ENCODE data around the gene FBXO47. TPM values are rescaled to one million over a fixed set of nuclear protein-coding genes. Genes with fewer than 3 reads are reported as not detected.

Gene FBXO47
- total RNA-seq, 2 donors from 2014 or later: not detected

GRCh38 chr17:38922538-38923297, 44.5 kb downstream of the FBXO47 start:
- Histone ChIP-seq H3K4me3 (no peak overlapping the region), H3K27me3 (no peaks in the 10 kb centered on the region), H3K4me1 (peaks cover 0 to 59% of the 10 kb centered on the region in 2 donors), H3K27ac (peak overlapping the region; percentile 39 to 63), H3K36me3 (peaks cover 20% of the 10 kb centered on the region), H3K9me3 (no peaks in the 10 kb centered on the region)
- DNase-seq (ENCODE audit: low spot score): peak; percentile 86
- TF ChIP-seq CTCF (IDR thresholded peaks at IDR 0.05): no peak

- peaks cover 0 to 59% of the 10 kb centered on the region in 2 donors for H3K4me1 ChIP-seq
Observed at GRCh38 chr17:38921756-38922411, 45.3 kb downstream of the FBXO47 start.

DNA sequence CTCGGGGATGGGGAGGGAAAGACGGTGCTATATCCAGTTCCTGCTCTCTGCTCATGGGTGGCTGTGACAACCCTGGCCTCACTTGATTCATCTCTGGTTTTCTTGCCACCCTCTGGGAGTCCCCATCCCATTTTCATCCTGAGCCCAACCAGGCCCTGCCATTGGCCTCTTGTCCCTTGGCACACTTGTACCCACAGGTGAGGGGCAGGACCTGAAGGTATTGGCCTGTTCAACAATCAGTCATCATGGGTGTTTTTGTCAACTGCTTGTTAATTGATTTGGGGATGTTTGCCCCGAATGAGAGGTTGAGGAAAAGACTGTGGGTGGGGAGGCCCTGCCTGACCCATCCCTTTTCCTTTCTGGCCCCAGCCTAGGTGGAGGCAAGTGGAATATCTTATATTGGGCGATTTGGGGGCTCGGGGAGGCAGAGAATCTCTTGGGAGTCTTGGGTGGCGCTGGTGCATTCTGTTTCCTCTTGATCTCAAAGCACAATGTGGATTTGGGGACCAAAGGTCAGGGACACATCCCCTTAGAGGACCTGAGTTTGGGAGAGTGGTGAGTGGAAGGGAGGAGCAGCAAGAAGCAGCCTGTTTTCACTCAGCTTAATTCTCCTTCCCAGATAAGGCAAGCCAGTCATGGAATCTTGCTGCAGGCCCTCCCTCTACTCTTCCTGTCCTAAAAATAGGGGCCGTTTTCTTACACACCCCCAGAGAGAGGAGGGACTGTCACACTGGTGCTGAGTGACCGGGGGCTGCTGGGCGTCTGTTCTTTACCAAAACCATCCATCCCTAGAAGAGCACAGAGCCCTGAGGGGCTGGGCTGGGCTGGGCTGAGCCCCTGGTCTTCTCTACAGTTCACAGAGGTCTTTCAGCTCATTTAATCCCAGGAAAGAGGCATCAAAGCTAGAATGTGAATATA, 46.6 kb downstream of the FBXO47 start:
- peak; percentile 54 for DNase-seq (ENCODE audit: low spot score)
- no peak for TF ChIP-seq CTCF (IDR thresholded peaks at IDR 0.05)
- peaks cover 0 to 48% of the 10 kb centered on the region in 2 donors for H3K4me1 ChIP-seq

More at GRCh38 chr17:38921756-38922411, 45.3 kb downstream of the FBXO47 start:
- H3K4me3 ChIP-seq: no peak overlapping the region
- H3K27me3 ChIP-seq: no peaks in the 10 kb centered on the region
- peaks cover 28% of the 10 kb centered on the region for H3K36me3 ChIP-seq
- no peak for TF ChIP-seq CTCF (IDR thresholded peaks at IDR 0.05)
- no peaks in the 10 kb centered on the region for H3K9me3 ChIP-seq
- DNase-seq (ENCODE audit: low spot score): peak; percentile 57
- H3K27ac ChIP-seq: peak overlapping the region; percentile 39 to 63

DNA sequence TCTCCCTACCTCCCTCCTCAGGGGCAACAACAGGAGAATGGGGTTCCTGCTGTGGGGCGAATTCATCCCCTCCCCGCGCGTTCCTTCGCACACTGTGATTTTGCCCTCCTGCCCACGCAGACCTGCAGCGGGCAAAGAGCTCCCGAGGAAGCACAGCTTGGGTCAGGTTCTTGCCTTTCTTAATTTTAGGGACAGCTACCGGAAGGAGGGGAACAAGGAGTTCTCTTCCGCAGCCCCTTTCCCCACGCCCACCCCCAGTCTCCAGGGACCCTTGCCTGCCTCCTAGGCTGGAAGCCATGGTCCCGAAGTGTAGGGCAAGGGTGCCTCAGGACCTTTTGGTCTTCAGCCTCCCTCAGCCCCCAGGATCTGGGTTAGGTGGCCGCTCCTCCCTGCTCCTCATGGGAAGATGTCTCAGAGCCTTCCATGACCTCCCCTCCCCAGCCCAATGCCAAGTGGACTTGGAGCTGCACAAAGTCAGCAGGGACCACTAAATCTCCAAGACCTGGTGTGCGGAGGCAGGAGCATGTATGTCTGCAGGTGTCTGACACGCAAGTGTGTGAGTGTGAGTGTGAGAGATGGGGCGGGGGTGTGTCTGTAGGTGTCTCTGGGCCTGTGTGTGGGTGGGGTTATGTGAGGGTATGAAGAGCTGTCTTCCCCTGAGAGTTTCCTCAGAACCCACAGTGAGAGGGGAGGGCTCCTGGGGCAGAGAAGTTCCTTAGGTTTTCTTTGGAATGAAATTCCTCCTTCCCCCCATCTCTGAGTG, 47.7 kb downstream of the FBXO47 start:
- peak; percentile 53 for DNase-seq (ENCODE audit: low spot score)
- Histone ChIP-seq H3K9me3 (no peaks in the 10 kb centered on the region), H3K27ac (peak overlapping the region in 1 of 2 donors; percentile 5), H3K27me3 (no peaks in the 10 kb centered on the region), H3K4me1 (peaks cover 0 to 48% of the 10 kb centered on the region in 2 donors), H3K36me3 (peaks cover 50% of the 10 kb centered on the region), H3K4me3 (no peak overlapping the region)
- no peak for TF ChIP-seq CTCF (IDR thresholded peaks at IDR 0.05)

More for the DNA sequence above, 46.6 kb downstream of the FBXO47 start:
- Histone ChIP-seq H3K27me3 (no peaks in the 10 kb centered on the region), H3K27ac (peak overlapping the region; percentile 39 to 63), H3K4me3 (no peak overlapping the region), H3K36me3 (peaks cover 38% of the 10 kb centered on the region), H3K9me3 (no peaks in the 10 kb centered on the region)

DNA sequence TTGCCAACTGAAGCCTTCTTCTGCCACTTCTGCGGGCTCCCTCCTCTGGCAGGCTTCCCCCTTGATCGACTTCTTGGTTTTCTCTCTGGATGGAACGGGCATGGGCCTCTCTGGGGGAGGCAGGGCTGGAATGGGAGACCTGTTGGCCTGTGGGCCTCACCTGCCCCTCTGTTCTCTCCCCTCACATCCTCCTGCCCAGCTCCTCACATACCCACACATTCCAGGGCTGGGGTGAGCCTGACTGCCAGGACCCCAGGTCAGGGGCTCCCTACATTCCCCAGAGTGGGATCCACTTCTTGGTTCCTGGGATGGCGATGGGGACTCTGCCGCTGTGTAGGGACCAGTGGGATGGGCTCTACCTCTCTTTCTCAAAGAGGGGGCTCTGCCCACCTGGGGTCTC, 48.3 kb downstream of the FBXO47 start:
- H3K27ac ChIP-seq: peak overlapping the region in 1 of 2 donors; percentile 5
- no peak overlapping the region for H3K4me3 ChIP-seq
- H3K27me3 ChIP-seq: no peaks in the 10 kb centered on the region
- no peaks in the 10 kb centered on the region for H3K9me3 ChIP-seq
- peaks cover 56% of the 10 kb centered on the region for H3K36me3 ChIP-seq
- no peak for DNase-seq (ENCODE audit: low spot score)
- no peak for TF ChIP-seq CTCF (IDR thresholded peaks at IDR 0.05)
- peaks cover 0 to 49% of the 10 kb centered on the region in 2 donors for H3K4me1 ChIP-seq
